ENCODE measurements around the gene P2RY12. TPM values are rescaled to one million over a fixed set of nuclear protein-coding genes. Genes with fewer than 3 reads are reported as not detected.

P2RY12 gene
- total and polyA plus RNA-seq, 2 of the 8 experiments (the other 6 are each of a cell fraction or from before 2014, with no cell fraction given) = not detected

- TF ChIP-seq SP1 (IDR thresholded peaks at IDR 0.05; ENCODE audit: low read depth, low read length) = no peak
- TF ChIP-seq RNF2 (IDR thresholded peaks at IDR 0.05; ENCODE audit: borderline replicate concordance, low read depth, low read length, missing control alignments, poor library complexity, severe bottlenecking) = no peak
These were observed 1.4 kb downstream of the P2RY12 start (continued) for GRCh38 chr3:151383111-151383510.

All from H1 (cell line).